GM19025 (cell line): ENCODE results near the gene TSHZ2.

Source experiments
- ATAC-seq: cut with Tn5 transposase; IDR thresholded peaks from one replicate; pipeline ENCODE4 v1.9.1; 2021; ENCODE audit warnings: mild to moderate bottlenecking, low read depth, moderate library complexity; ENCODE audit not compliant: unreplicated experiment

Gene TSHZ2

DNA sequence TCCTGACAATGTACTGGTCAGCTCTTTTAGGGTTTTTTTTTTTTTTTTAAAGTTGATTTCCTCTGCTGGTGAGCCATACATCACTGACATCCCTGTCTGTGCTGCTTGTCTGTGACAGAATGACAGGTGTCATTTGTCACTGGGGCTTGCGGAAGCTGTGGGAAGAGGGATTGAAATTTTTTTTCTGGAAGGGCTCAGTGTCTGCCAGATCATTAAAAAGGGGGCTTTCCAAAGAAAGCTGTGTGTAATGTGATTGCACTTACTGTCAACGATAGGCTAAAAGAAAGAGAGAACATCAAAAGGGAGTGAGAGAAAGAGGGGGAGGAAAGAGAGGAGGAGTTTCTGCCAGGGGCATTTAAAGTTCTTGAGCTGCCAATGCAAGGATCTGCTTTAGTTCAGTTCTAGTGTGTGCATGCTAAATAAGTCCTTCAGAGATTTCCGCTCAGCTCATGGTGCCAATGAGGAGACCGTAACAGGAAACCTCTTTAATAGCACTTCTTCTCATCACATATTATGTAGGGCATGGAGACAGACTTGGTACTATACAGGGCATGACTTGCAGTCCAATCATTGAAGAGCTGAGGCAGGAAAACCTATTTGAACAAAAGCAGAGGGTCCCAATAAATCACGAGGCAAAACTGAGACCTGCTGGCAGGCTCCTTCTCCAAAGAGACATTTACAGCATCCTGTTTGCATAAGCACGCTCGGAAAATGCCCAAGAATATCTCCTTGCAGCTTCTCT lies 177.2 kb downstream of the TSHZ2 start:
- no peak for ATAC-seq

DNA sequence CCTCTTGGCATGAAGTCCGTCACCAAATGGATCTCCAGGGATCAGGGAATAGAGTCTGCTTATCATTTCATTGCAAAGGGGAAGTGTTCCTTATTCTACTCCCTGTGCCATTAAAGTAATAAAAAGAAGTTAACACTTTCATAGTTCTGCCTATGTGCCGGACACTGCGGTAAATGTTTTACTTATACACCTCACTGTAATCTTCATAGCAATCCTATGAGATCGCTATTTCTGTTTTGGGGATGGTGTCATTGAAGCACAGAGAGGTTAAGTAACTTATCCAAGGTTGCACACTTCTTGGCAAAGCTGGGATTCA lies 177.7 kb downstream of the TSHZ2 start:
- no peak for ATAC-seq

DNA sequence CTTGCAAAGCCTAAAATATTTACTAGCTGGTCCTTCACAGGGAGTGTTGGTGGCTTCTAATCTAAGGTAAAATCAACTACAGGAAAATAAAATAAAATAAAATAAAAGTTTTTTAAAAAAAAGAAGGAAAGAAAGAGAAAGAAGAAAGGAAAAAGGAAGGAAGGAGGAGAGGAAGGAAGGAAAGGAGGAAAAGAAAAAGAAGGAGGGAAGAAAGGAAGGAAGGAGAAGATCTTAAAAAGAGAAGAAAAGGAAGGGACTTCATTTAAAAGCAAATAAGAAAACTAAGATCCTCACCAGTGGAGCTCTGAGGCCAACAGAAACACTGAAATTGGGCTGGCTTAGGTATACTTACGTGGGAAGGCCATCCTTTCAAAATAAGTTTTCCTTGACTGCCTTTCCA lies 178.4 kb downstream of the TSHZ2 start:
- ATAC-seq = no peak

DNA sequence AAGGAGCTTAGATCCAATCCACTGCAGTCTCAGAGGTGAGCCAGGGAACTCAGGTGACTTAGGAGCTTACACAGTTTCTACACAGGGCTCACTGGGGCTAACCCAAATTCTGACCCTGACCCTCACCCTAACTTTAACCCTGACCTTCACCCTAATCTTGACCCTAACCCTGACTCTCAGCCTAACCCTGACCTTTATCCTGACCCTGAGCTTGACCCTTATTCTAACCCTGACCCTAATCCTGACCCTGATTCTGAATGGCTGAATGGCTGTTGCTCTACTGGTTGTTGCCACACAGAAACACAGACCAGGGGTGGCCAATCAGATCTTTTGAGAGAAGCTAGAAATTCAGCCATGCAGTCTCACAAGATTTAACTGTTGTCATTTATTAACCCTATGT lies 180.1 kb downstream of the TSHZ2 start:
- no peak for ATAC-seq

DNA sequence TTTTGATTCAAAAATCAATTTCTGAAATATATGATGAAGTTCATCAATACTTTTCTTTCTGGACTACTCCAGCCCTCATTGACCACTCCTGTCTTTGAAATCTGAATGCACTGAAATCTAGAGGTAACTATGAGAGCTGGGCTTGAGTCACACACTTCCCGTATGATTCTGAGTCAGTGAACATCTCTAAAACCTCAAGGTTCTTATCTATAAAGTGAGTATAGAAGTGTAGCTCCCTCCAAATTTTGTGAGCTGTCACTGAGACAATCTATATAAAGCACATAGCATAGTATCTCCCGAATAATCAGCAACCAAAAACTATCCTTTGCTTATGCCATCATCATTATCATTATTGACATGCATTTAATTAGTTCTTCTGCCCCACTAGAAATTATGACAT lies 182.4 kb downstream of the TSHZ2 start:
- no peak for ATAC-seq

DNA sequence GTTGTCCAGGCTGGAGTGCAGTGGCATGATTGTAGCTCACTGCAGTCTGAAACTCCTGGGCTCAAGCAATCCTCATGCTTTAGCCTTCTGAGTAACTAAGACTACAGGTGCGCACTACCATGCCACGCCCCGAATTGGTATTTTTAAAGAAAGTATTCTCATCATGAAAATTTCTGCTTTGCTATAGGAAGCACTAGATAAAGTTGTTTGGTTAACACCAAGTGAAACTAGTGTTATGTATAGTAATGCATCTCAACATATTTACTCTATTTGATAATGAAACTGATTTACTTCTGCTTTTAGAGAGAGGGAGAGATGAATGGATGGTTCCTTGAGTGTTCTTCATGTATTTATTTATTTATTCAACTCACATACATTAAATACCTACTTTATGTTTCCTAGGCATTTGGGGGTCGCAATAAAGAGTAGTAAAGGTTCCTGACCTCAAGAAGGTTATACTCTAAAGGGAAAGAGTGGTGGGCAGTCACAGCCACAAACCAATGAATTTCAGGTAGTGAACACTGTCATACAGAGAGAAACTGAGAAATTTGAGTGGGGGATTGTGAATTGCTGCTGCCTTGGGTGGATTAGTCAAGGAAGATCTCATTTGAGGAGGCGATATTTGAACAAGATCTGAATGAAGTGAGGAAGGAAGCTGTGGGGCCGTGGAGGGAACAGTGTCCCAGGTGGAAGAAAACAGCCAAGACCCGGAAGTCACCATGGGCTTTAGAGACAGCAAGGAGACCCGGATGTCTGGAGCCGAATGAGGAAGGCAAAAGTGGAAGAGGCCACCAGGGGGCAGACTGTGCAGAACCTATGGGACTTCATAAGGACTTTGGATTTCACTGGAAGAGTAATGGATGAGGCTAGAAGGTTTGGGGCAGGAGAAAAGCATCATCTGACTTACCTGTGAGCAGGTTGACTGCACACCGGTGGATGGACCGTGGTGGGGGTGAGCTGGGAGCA lies 185.6 kb downstream of the TSHZ2 start:
- no peak for ATAC-seq

DNA sequence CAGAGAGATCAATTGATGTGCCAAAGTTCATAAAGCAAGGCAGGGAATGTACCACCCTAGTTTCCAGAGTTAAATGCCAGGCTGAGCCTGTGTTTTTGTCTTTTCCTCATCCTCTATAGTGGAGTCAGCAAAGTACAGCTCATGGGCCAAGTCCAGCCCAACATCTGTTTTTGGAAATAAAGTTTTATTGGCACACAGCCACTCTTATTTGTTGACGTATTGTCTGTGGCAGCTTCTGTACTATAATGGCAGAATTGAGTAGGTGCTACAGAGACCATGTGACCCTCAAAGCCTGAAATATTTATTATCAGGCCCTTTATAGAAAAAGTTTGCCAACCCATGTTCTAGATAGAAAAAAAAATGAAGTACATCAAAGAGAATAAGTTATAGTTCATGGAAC lies 187.0 kb downstream of the TSHZ2 start:
- ATAC-seq = no peak

DNA sequence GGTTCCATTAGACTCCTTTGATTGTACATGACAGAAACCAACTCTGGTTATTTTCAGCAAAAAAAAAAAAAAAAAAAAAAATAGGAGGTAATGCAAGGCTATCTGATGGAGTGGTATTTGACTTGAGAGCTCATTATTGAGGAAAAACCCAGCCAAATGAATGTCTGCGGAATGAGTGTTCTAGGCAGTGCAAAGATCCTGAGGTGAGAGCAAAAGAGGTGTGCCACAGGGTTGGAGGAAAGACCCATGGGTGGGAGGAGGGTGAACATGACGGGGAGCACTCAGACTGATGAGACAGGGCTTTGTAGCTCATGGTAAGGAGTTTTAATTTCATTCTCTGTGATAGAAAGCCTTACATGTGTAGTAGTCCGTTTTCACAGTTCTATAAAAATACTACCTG lies 188.9 kb downstream of the TSHZ2 start:
- ATAC-seq = no peak

DNA sequence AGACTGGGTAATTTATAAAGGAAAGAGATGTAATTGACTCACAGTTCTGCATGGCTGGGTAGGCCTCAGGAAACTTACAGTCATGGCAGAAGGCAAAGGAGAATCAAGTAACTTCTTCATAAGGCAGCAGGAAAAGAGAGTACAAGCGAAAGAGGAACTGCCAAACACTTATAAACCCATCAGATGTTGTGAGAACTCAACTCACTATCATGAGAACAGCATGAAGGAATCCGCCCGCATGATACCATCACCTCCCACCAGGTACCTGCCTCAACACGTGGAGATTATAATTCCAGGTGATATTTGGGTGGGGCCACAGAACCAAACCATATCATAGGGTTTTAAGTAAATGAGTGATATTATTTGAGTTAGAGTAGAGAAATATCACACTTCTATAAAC lies 189.3 kb downstream of the TSHZ2 start:
- ATAC-seq = no peak

DNA sequence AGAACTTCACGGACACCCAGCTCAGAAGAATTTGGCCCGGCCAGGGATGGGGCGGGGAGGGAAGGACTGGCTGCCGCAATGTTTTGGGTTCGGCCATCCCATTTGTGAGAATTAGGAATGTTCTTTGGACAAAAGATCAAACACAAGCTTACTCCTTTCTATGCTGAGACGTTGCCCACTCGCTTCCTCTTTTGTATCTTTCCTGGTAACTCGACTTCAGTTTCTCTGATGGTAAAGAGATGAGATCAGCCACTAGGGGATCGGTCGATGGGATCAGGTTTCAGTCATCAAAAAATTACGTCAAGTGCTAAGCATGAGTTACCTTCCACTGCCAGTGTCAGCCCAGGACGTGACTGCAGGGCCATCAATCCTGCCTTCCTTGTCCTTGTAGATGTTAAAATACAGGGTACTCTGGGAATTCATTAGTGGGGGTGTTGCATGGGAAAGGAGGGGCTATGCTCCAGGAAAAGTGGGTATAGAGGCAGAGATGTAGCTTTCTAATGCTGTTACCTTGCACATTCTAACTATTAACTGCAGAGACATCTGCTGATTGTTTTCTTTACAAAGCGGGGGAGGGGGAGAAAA lies 190.2 kb downstream of the TSHZ2 start:
- ATAC-seq = no peak

DNA sequence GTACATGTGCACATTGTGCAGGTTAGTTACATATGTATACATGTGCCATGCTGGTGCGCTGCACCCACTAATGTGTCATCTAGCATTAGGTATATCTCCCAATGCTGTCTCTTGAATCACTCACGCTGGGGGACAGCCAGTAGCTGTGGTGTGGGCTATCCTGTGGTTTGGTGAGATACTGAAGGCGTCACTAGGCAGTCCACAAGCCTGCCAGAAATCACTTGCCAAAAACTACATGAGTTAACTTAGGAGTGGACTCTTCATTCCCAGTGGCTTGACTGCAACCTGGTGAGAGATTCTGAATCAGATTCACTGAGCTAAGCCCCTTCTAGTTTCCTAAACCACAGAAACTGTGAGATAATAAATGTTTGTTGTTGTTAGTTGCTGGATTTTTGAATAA lies 191.3 kb downstream of the TSHZ2 start:
- ATAC-seq = no peak

DNA sequence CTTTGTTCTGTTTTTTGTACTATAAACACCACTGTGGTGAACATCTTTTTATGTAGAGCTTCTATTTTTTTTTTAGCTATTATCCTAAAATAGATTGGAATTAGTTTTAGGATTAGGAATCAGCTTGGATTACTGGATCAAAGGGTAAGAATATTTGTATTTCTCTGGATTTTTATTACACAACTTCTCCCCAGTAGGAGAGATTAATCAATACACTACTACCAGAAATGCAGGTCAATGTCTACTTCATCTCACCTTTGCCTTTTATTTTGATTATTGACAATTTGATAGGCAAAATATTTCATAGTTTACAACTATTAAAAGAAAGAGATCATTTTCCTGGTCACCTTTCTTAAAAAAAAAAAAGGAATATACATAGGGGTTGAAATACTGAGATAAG lies 191.9 kb downstream of the TSHZ2 start:
- no peak for ATAC-seq

DNA sequence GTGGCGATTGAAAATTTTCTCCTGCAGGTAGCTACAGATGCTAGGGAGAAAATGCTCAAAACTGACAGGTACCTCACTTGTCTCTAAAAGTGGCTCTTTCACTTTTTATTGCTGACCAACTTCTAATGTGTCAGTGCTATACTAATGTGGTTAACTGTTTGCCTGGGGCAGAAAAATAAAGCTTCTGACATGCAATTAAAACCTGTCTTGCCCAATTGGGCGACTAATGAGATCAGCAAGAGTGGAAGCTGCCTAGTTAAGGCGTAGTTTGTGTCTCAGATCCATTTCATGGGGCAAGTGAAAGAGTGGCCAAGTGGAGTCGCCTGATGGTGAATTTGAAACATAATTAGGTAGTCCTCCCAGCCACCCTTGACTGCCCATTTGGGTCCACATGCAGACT lies 193.3 kb downstream of the TSHZ2 start:
- ATAC-seq = no peak

DNA sequence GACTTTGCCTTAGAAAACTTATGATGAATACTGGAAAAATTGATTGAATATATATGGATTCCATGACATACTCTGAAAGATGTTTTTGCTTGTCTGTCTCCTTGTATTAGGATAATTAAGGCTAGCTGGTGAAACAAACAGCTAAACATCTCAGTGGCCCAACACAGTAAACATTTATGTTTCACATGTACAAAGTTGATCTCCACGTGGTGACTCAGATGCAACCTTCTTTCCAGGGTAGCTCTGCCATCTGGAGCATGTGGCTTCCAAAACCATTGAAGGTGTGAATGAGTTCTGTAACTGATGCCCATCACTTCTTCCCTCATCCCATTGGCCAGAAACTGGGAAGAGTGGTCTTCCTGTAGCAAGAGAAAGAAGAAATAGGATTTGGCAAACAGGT lies 196.3 kb downstream of the TSHZ2 start:
- ATAC-seq = no peak

DNA sequence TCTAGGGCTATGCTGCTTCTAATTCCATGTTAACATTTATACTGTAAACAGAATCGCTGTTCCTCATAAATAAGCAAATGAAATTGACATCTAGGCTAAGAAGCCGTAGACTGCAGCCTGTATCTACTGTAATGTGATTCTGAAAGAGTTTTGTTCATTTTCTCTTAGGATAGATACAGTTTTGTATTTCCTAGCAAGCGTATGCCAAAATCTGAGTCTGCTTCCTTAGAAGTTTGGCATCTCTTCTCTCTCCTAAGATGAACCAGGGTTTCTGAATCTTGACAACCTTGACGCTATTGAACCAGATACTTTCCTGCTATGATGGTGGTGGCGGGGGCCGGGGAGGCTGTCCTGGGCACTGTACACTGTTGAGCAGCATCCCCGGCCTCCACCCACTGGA lies 198.0 kb downstream of the TSHZ2 start:
- ATAC-seq = no peak

DNA sequence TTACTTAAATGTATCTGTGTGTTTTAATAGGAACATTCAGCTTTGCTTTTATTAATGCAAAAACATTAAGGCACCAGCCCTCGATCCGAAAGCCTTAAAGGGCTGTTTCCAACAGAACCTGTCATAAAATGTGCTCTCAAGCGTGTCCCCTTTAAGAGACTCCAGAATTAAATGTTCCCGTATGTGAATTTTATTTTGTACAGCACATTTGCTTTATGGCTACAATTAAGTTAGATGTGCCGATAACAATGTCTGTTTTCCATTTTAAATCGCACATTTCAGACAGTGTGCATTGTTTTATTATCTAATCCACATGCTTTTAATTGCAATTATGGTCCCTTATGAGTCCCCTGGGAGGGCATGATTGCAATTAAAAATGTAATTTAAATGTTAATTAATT lies 198.9 kb downstream of the TSHZ2 start:
- ATAC-seq = no peak

DNA sequence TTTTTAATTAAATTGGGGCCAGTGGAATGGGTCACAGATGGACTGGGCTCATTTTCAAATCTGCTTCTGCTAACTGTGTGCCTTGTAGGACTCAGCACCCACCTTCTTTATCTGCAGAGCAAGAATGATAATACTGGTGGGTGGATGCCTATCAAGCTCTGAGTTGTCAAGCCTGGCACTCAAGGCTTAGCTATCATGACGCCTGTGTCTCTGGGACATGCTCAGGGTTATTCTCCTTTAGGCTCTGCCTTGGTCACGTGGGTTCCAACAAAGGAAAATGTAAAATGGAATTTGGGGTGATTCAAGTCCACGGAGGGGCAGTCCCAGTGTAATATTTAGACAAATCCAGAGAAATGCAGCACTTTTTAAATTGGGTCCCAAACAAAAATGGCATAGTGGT lies 202.3 kb downstream of the TSHZ2 start:
- no peak for ATAC-seq

DNA sequence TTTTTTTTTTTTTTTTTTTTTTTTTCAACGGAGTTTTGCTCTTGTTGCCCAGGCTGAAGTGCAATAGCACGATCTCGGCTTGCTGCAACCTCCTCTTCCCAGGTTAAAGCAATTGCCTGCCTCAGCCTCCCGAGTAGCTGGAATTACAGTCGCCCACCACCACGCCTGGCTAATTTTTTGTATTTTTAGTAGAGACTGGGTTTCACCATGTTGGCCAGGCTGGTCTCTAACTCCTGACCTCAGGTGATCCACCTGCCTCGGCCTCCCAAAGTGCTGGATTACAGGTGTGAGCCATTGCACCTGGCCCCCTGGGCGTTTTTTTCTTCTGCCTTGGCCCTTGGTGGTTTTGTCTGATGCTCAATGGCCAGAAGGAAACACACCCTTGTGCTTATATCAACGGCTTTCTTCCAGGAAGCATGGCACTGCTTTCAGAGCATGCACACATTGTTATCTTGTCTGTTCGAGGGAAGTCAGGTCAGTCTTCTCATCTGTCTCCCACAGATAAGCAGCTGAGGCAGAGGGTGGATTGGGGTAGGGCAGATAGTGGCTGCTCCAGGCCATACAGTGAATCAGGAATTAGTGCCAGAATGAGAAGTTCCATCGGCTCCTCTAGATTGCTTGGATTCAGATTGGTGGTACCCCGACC lies 203.1 kb downstream of the TSHZ2 start:
- ATAC-seq = no peak

DNA sequence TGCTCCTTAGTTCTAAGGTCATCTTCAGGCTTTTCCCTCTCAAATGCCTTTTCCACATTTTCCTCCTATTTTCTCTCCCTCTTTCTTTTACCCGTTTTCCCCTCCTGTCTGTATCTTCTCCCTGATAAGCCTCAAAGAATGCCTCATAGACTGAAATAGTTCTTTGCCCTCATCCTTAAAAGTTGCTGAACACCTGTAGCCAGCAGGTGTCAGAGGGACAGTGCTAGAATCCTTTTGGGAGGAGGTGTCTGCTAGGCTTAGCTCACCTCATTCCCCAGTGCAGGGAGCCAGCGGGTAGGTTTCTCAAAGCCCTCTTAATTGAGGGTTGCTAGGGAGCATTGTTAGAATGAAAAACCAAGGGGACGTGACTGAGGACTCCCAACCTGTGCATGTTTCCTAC lies 204.0 kb downstream of the TSHZ2 start:
- no peak for ATAC-seq

DNA sequence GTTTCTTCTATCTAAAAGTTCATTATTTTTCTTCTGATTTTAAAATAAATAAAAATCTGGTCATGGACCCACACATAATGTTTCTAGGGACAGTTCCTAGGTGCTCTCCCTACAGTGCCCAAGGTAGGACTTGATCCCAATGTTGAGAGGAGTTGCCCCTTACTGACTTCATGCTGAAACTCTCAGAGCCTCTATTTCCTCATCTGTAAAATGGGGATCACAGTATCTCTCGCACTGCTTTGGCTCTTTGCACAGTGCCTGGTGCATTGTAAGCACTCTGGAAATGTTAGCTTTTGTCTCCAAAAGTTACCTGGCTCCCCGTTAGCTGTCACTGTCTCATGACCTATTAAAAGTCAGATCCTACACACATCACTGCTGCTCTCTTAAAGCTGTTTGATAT lies 205.5 kb downstream of the TSHZ2 start:
- no peak for ATAC-seq

DNA sequence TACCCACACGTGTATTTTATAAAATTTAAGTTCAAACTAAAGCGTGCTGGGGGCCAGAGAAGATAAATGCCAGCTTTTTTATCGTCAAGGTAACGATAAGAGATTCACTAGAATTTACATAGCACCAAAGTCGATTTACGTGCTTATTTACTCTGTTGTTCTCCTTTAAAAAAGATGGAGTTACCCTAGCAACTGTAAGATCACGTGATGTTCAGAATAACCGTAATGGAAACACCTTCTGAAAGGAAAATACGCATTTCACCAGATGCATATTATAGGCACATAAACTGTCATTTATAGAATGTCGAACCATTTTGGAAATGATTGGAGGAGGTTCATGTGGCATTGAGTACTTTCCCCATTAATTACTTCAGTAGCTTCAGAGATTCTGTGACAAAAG lies 207.6 kb downstream of the TSHZ2 start:
- no peak for ATAC-seq
